HUES64 (cell line): ENCODE measurements around the gene LKAAEAR1.

Experiments
- H3K27ac ChIP-seq: 2 replicates; pipeline ENCODE4 v1.7.0; 2013; ENCODE audit warnings: low read depth, low read length, inconsistent platforms
- H3K27me3 ChIP-seq: 2 replicates; pipeline ENCODE4 v1.6.1; 2013; ENCODE audit warnings: mild to moderate bottlenecking, low read length; ENCODE audit not compliant: insufficient read depth
- H3K36me3 ChIP-seq: 2 replicates; pipeline ENCODE4 v1.6.1; 2013; ENCODE audit warnings: mild to moderate bottlenecking, low read length; ENCODE audit not compliant: insufficient read depth
- H3K4me1 ChIP-seq: 2 replicates; pipeline ENCODE4 v1.6.1; 2013; ENCODE audit warnings: mild to moderate bottlenecking, low read length, moderate library complexity; ENCODE audit not compliant: insufficient read depth
- H3K4me3 ChIP-seq: 2 replicates; pipeline ENCODE4 v1.5.1; 2013; ENCODE audit warnings: mild to moderate bottlenecking, low read length, moderate library complexity
- H3K9ac ChIP-seq: 2 replicates; pipeline ENCODE4 v1.6.1; 2013; ENCODE audit warnings: mild to moderate bottlenecking, low read depth, low read length
- H3K9me3 ChIP-seq: 2 replicates; pipeline ENCODE4 v1.6.1; 2013; ENCODE audit warnings: low read depth, low read length; ENCODE audit not compliant: insufficient read depth
- WGBS: fragments of 150-250, 120-280 bp; methylation state at CpG from one replicate; pipeline ENCODE4 v1.1.7; 2013; ENCODE audit warnings: missing lambda C conversion rate; 5-methylcytosine and 5-hydroxymethylcytosine counted together

Gene LKAAEAR1

DNA sequence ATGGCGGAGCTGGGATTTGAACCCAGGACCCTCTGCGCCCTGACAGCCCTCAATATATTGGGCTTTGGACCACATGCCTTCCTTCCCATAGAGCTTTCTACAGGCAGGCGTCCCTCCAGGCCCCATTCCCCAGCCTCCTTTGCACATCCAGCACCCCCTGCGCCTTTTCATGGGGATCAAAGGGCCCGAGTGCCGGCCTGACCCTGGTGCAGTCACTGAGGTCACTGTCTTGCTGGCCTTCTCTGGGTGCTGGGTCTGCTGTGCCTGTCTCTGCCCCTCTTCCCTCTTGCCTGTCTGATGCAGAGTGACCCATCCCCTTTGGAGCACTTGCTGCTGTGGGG is 2.6 kb downstream of the LKAAEAR1 start:
- H3K4me3 ChIP-seq: no peak overlapping the region
- 93% methylated on average over 6 of the region's 6 CpGs for WGBS
- H3K4me1 ChIP-seq: peaks cover 17% of the 10 kb centered on the region
- no peaks in the 10 kb centered on the region for H3K9me3 ChIP-seq
- no peak overlapping the region for H3K9ac ChIP-seq
- peaks cover 62% of the 10 kb centered on the region for H3K27me3 ChIP-seq
- no peak overlapping the region for H3K27ac ChIP-seq
- H3K36me3 ChIP-seq: no peaks in the 10 kb centered on the region

DNA sequence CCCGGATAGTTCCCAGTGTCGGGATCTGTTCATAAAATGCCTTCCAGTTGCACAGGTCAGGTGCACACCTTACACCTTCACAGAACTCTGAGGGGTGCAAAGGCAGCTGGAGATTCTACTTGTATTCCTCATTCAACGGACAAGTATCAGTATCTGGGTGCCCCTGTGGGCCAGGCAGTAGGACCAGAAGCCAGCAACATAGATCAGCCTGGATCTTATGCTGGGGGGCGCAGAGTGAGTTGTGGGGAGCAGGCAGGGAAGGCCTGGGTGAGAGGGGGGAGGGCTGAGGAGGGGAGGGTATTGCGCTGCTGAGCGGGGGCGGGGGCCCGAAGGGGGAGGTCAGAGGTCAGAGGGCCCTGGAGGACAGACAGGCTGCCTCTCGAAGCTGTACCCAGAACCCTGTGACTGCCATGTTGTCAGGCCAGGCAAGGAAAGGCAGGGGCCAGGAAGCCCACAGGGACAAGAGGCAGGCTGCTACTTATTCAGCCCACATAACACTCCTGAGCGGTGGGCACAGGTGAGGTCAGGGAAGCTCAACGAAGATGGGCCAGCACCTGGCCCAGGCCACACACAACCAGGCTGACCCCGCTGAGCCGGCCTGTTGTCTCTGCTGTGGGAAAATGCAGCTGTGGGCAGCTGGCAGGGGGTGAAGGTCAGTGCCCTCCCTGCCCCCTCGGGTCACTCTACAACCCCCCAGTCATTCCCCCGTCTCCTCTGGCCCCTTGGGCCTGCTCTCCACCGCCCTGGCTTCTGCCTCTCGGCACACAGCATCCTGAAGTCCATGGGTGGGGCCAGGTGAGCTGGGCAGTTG is 3.2 kb downstream of the LKAAEAR1 start:
- H3K27ac ChIP-seq: no peak overlapping the region
- H3K4me1 ChIP-seq: peaks cover 17% of the 10 kb centered on the region
- H3K36me3 ChIP-seq: no peaks in the 10 kb centered on the region
- no peak overlapping the region for H3K9ac ChIP-seq
- H3K9me3 ChIP-seq: no peaks in the 10 kb centered on the region
- WGBS: 88% methylated on average over 16 of the region's 17 CpGs
- H3K27me3 ChIP-seq: peaks cover 58% of the 10 kb centered on the region
- peak overlapping the region; percentile 78 for H3K4me3 ChIP-seq

DNA sequence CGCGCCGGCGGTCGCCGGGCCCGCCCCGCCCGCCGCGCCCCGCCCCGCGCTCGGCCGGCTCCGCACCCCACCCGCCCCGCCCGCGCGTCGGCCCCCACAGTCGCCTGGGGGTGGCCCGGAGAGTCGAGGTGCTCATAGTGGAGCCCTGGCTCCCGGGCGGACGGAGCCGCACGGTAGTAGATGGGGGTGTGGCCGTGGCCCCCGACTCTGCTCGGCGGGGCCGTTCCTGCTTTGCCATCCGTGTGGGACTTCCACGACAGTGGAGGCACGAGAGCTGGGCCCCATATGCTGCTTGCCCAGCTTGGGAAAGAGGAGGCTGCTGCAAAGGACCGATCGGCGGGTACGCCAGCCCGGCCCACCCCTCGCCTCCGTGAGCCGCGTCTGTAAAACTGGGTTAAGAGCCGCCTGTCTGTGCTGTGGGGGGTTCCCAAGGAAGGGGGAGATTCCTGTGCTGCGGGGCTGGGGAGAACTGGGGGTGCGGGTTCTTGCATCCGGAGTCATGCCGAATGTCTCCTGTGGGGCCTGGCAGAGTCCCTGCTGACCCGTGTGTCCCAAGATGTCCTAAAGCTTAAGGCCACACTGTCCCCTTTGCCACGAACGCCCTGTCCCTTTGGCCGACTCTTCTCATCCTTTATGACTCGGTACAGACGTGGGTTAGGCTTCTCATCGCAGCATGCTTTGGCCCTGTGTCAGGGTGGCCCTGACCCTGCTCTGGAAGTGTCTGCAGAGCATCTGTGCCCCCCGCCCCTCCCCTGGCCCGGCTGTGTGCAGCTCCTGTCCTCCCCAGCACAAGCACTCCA is 4.0 kb downstream of the LKAAEAR1 start, which contains the start of gene OPRL1:
OPRL1 (plus strand) TSS at position 70 of the 800 bp plus-strand sequence. CDS start 12,639 bp downstream, outside the sequence.
- H3K36me3 ChIP-seq: no peaks in the 10 kb centered on the region
- no peak within 1 kb of the TSS for H3K27ac ChIP-seq
- no peaks in the 10 kb centered on the region for H3K9me3 ChIP-seq
- peaks cover 50% of the 10 kb centered on the region for H3K27me3 ChIP-seq
- H3K9ac ChIP-seq: peak within 1 kb of the TSS; percentile 83
- peaks cover 17% of the 10 kb centered on the region for H3K4me1 ChIP-seq
- H3K4me3 ChIP-seq: peak within 1 kb of the TSS; percentile 78
- 10% methylated on average over 62 of the region's 62 CpGs for WGBS

DNA sequence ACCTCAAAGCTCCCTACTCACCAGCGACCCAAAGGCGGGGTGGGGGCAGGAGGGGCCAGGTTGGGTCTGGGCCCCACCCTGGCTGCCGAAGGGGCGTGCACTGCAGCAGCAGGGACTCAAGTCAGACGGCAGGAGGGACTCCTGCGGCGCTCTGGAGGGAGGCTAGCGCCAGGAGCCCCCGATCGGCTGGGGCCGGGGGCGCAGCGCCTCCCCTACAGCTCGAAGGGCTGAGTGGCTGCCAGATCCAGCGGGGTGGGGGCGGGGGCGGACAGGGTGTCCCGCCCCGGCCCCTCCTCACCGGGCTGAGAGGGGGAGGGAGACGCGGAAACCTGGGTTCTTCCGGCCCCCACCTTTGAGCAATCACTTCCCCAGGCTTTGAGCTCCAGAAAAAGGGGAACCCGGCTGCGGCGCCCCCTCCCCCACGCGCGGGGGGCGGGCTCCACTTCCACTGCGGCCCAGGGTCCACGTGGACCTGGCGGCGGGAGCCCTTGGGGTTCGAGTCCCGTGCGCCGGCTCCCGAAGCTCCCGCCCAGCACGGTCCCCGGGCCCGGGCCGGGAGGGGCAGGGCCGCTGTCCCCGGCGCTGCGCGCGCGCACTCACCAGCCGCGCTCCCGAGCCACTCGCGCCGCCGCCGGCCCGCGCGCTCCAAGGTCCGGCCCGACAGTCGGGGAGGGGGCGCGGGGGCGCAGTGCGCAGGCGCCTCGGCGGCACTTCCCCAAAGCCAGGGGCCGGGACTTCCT is 4.8 kb downstream of the LKAAEAR1 start, which contains the start of gene RGS19:
RGS19 (minus strand) TSS at position 246 of the 740 bp plus-strand sequence. CDS start 2,632 bp downstream, outside the sequence.
- Histone ChIP-seq H3K27ac (no peak within 1 kb of the TSS), H3K27me3 (peaks cover 42% of the 10 kb centered on the region), H3K36me3 (no peaks in the 10 kb centered on the region), H3K4me3 (peak within 1 kb of the TSS; percentile 78), H3K9me3 (no peaks in the 10 kb centered on the region), H3K4me1 (peaks cover 17% of the 10 kb centered on the region), H3K9ac (peak within 1 kb of the TSS; percentile 83)
- under 1% methylated on average over 71 of the region's 73 CpGs for WGBS

DNA sequence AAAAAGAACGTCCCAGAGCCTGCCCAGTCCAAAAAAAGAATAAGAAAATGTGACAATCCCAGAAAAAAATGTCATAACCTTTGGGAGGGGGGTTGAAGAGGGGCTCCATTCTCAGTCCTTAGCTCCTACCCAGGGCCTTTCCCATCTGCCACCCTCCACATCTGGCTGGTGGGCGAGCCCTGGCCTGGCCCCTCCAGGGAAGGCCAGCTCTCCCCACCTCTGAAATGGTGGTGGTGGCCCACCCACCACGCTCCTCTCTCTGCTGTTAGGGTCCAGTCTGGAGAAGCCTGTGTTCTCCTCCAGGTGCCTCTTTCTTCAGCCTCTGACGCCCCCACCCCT is 5.3 kb downstream of the LKAAEAR1 start:
- peak overlapping the region; percentile 83 for H3K9ac ChIP-seq
- peaks cover 2% of the 10 kb centered on the region for H3K36me3 ChIP-seq
- 51% methylated on average over 3 of the region's 4 CpGs for WGBS
- H3K9me3 ChIP-seq: no peaks in the 10 kb centered on the region
- no peak overlapping the region for H3K27ac ChIP-seq
- peak overlapping the region; percentile 73 for H3K4me3 ChIP-seq
- H3K27me3 ChIP-seq: peaks cover 37% of the 10 kb centered on the region
- H3K4me1 ChIP-seq: peaks cover 17% of the 10 kb centered on the region

DNA sequence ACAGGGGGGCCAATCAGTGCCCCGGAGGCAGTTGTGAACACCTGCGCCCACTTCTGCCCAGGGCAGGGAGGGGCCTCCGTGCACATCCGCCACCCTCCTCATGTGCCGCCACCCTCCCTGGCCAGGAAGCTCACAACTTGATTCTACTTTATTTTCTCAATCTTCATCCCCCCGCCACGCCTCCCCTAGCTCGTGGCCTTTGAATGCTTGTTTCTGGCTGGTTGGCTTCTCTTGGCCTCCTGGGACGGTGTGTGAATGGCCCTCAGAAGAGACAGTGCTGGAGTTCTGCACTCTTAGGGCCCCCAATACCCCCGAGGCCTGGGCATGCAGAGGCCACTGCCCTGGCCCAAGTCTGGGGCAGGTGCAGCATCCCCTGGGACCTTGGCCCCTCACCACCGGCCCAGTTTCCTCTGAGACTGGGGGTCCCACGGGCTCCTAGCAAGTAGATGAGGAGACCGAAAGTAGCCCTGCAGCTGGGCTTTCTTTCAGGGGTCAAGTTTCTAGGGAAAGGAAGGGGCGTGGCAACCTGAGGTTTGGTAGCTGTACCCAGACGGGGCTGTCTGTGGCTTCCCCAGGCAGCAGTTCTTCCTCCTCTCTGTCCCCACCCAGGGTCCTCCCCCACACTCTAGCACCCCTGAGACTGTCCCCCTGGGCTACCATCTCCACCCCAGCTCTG is 6.2 kb downstream of the LKAAEAR1 start:
- Histone ChIP-seq H3K4me3 (no peak overlapping the region), H3K4me1 (peaks cover 16% of the 10 kb centered on the region), H3K9ac (no peak overlapping the region), H3K9me3 (no peaks in the 10 kb centered on the region), H3K27ac (no peak overlapping the region), H3K36me3 (peaks cover 7% of the 10 kb centered on the region), H3K27me3 (peaks cover 29% of the 10 kb centered on the region)
- 80% methylated on average over 15 of the region's 15 CpGs for WGBS

DNA sequence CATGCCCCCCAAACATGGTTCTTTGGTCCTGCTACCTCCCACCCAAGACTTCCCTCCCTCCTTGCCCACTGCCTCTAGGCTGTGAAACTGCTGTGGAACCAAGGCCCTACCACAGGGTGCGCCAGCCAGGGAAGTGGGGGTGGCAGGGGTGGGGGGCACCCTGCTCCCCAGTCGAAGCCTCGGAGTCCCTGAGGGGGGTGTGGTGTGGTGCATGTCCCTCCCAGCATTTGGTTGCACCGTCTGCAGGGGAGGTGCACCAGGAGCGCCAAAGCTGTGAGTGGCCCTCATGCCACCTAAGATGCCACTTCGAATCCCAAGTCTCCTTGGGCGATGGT is 6.7 kb downstream of the LKAAEAR1 start:
- Histone ChIP-seq H3K4me3 (no peak overlapping the region), H3K36me3 (peaks cover 7% of the 10 kb centered on the region), H3K27ac (no peak overlapping the region), H3K9me3 (no peaks in the 10 kb centered on the region), H3K9ac (no peak overlapping the region), H3K4me1 (peaks cover 13% of the 10 kb centered on the region; the same call in 1 of the 2 replicates), H3K27me3 (peaks cover 24% of the 10 kb centered on the region)
- 91% methylated on average over 7 of the region's 7 CpGs for WGBS

DNA sequence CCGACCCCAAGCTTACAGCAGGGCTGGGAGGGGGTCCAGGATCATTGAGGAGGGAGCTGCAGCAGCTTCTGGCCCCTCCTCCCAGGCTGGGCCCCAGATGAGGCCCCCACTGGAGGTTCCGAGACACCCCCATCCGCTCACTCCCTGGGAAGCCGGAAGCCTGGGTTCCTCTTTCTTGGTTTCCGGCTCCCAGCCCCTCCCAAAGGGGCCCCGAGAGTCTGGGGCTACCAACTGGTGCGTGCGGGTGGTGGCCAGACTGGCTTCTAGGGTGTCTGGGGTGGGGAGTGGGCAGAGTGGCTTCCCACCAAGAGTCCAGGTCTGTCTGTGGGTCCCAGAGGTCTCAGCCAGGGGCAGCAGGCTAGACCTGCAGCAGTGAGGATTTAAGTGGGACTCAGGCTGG is 7.1 kb downstream of the LKAAEAR1 start:
- no peak overlapping the region for H3K9ac ChIP-seq
- peaks cover 20% of the 10 kb centered on the region for H3K27me3 ChIP-seq
- peaks cover 7% of the 10 kb centered on the region for H3K36me3 ChIP-seq
- H3K4me3 ChIP-seq: no peak overlapping the region
- H3K4me1 ChIP-seq: peaks cover 13% of the 10 kb centered on the region; the same call in 1 of the 2 replicates
- H3K27ac ChIP-seq: no peak overlapping the region
- H3K9me3 ChIP-seq: no peaks in the 10 kb centered on the region
- 92% methylated on average over 8 of the region's 8 CpGs for WGBS

DNA sequence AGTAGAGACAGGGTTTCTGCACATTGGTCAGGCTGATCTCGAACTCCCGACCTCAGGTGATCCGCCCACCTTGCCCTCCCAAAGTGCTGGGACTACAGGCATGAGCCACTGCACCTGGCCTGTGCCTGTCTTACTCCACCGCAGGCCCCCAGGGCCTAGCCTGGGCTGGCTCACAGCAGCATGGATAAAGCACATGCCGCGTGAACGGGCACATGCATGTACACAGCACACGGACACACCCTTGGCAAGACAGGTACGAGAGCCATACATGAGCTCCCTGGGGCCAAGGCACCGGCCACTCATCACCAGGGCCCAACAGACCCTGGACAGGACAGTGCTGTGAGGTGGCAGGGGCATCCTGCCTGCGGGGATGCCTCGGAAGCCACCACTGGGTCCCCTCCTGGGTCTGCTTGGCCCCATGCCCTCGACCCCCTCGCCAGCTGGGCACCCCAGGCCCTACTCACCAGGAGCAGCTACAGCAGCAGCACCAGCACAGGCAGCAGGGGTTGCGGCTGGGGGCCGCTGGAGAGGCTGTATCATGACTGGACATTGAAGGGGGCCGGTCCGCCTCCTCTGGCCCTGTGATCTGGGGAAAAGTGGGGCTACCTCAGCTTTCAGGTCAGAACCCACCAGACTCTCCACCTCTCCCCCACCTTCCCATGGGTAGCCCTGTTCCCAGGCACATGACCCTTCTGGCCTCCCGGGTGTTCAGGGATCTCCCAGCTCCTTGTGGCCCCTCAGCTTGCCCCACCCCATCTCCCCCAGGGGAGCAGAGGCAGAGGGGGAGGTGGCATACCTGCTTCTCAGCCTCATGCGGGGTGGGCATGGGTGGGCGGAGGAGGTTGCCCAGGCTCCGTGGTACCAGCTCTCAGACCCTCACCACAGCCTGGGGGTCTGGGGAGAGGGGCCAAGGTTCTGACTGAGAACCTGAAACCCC is 7.9 kb downstream of the LKAAEAR1 start:
- Histone ChIP-seq H3K27me3 (peaks cover 12% of the 10 kb centered on the region), H3K4me3 (no peak overlapping the region), H3K9ac (no peak overlapping the region), H3K4me1 (peaks cover 13% of the 10 kb centered on the region; the same call in 1 of the 2 replicates), H3K9me3 (no peaks in the 10 kb centered on the region), H3K36me3 (peaks cover 7% of the 10 kb centered on the region), H3K27ac (no peak overlapping the region)
- 94% methylated on average over 22 of the region's 22 CpGs for WGBS

DNA sequence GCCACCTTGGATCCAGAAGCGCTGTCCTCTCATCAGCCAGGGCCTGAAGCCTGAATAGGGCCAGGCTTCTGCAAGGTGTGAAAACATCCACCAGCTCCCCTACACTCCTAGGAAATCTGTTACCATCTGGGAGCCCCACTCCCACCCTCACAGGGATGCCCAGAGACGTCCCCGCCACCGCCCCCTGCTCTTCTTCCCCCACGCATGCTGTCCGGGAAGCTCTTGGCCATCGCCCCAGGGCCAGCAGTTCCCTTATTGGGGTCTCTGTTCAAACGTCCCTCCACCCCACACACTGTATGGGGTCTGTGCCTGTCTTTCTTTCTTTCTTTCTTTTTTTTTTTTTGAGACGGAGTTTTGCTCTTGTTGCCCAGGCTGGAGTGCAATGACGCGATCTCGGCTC is 8.6 kb downstream of the LKAAEAR1 start:
- WGBS: 90% methylated on average over 12 of the region's 12 CpGs
- H3K4me1 ChIP-seq: peaks cover 13% of the 10 kb centered on the region; the same call in 1 of the 2 replicates
- no peak overlapping the region for H3K27ac ChIP-seq
- H3K36me3 ChIP-seq: peaks cover 7% of the 10 kb centered on the region
- peaks cover 6% of the 10 kb centered on the region for H3K27me3 ChIP-seq
- H3K4me3 ChIP-seq: no peak overlapping the region
- H3K9ac ChIP-seq: no peak overlapping the region
- H3K9me3 ChIP-seq: no peaks in the 10 kb centered on the region
